ENCODE measurements around the gene ENGASE. TPM values are rescaled to one million over a fixed set of nuclear protein-coding genes. Genes with fewer than 3 reads are reported as not detected.

ENGASE gene
- polyA plus RNA-seq, 4 donors, result 11.4 to 35.0 (median 21.7) TPM

DNA sequence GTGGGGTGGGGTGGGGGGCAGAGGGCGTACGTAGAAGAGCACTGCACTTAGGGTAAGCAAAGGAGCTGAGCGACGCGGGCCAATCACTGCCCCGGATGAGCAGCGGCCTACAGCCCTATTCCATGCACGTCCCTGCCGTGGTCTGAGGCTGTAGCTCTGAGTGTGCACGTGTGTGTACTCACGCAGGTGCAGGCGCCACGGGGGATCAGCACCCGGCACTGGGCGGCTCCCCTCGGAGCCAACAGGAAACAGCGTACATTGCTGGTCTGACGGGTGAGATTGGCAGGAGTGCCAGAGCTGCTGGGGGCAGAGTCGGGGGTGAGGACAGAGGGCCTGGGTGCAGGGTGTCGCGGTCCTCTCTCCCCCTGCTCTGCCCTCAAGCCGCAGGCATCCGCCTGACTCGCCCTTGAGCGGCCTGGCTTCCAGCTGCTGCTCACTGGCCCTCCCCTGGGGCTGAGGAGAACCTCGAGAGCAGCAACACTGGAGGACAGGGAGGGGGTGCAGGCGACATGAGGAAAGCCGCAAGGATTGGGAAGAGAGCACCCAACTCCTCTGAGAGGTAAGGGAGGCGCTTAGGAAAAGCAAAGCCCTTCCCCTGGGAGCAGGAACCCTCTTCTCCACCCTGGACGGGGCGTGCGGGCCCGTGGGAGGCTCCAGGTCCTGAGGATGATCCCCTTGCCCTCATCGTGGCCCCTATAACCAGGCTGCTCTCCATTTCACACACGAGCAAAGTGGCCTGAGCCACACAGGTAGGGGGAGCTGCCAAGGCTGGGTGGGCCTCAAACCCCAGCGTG lies 57.8 kb downstream of the ENGASE start:
- DNase-seq (ENCODE audit: low read depth in 4 of 4, low spot score in 2 of 4), result no peak

DNA sequence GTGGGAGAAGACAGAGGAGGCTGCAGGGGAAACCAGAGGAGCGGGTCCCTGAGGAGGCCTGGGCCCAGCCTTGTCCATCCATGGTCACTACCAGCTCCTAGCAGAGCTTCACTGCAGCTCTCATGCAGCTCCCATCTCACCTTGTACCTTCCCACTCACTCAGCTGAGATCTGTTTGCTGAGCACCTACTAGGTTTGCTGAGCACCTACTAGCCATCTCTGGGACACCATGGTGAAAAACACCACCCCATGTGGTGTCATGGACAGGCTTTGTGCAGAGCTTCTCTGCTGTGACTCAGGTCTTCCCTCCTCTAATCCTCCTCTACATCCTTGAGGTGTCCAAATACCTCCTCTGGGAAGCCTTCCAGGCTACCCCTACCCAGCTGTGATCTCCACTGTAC lies 58.6 kb downstream of the ENGASE start:
- no peak for DNase-seq (ENCODE audit: low read depth in 4 of 4, low spot score in 2 of 4)

DNA sequence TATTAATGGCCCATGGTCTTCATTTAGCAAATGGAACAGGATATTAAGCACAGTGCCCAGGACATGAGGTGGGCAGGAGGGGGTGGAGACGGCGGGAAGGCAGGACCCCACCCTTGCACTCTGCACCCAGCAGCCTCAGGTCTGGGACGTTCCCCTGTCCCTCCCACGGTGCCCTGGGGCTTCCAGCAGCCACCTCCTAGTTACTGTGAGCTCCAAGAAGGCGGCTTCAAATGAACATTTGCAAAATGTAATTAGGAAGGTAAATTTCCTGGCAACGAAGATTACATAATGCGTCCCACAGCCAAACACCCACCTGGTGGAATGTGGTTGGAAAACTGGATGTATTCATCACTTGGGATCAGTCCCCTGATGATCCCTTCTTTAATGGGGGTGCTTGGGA lies 59.4 kb downstream of the ENGASE start:
- DNase-seq (ENCODE audit: low read depth in 4 of 4, low spot score in 2 of 4), result no peak

DNA sequence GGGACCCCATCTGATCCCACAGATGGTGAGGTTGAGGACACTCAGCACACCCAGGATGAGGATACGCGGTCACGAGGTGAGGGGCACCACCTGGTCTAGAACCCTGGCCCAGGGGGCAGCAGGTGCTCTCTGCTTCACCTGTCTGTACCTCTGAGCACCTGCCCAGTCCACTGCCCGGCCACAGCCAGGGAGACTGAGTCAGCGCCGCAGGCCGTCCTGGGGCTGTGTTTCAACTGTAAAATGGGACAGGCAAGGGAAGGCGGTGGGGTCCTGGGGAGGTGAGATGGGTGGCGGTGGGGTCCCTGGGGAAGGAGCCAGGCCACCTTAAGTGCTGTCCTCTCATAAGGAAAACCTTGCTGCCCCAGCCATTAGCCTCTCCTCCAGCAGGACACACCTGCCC lies 60.4 kb downstream of the ENGASE start:
- DNase-seq (ENCODE audit: low read depth in 4 of 4, low spot score in 2 of 4), result no peak

DNA sequence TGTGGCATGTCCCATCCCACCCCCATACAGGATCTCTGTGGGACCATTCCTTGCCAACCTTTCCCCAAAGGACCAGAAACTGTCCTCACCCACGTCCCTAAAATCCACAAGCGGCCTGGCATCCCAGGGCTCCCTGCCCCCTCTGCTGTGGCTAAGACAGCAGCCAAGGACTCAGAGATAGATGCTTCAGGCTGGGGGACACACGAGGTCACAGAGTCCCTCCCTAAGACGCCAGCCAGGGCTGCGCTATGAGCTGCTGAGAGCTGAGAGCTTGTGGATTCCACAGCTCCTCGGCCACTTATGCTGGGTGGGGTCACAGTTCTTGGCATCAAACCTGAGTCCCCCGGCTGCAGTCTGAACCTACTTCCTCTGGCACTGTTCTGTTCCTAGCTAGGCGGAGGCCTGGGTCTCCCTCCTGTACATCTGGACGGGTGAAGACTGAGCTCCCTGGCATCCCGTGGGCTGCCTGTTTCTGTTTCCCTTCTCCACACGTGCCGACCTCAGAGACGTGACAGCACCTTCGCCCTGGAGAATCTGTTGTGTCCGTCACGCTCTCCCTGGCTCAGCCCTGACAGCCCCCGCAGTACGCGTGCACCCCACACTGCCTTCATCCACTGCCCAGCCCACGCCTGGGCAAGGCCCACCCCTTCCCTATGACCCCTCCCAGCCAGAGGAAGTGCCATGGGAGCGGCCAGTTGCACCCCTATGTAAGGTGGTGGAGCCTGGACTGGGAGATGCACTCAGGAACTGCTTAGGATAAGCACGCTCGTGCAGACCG lies 61.2 kb downstream of the ENGASE start:
- no peak for DNase-seq (ENCODE audit: low read depth in 4 of 4, low spot score in 2 of 4)

Other genes starting within 250 kb of the ENGASE start
- gene USP36, start 234.0 kb upstream of the ENGASE start, polyA plus RNA-seq (ENCODE audit: insufficient read length in 4 of 4), result 10 to 100 TPM; 26.7 to 55.4 (median 45.6) TPM
- gene CEP295NL, start 171.6 kb upstream of the ENGASE start, polyA plus RNA-seq (ENCODE audit: insufficient read length in 4 of 4), result 1 to 10 TPM in 1 of 4 donors, under 1 TPM in 2, not detected in 1; 0.08 to 1.1 (median 0.54) TPM
- 100 to 1,000 TPM; 139 to 182 (median 162) TPM for gene TIMP2, start 149.4 kb upstream of the ENGASE start, polyA plus RNA-seq (ENCODE audit: insufficient read length in 4 of 4)
- gene LGALS3BP, start 94.9 kb upstream of the ENGASE start, polyA plus RNA-seq (ENCODE audit: insufficient read length in 4 of 4), result 100 to 1,000 TPM; 116 to 170 (median 125) TPM
- 10 to 100 TPM; 41.4 to 55.1 (median 47.4) TPM for gene CANT1, start 65.1 kb upstream of the ENGASE start, polyA plus RNA-seq (ENCODE audit: insufficient read length in 4 of 4)
- 1 to 10 TPM; 2.2 to 3.1 (median 2.6) TPM for gene C1QTNF1, start 50.7 kb upstream of the ENGASE start, polyA plus RNA-seq (ENCODE audit: insufficient read length in 4 of 4)